Measurements from ENCODE around the gene RAET1L. TPM values are rescaled to one million over a fixed set of nuclear protein-coding genes. Genes with fewer than 3 reads are reported as not detected.
"Not testable (repeated sequence)": the region's sequence is repeated elsewhere in the genome, so short reads cannot be mapped to it uniquely, and the experiment has no call there.

Gene RAET1L
- total RNA-seq, 2 experiments from 2014 or later, result not detected

DNA sequence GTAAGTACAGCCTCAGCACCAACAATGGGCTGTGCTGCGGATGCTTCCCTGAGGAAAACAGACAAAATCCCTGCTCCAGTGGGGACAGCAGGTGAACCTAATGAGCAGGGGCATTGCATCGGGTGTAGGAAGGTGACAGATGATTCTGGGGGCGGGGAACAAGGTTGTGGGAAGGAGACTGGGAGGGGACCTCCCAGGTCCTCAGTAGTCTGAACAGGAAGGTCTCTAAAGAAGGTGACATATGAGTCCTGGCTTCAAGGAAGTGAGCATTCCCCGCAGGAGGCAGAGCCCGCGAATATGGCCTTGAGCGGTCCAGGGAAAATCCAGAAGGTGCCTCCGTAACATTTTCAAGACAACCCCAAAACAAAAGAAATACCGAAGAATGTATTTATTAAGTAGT lies 42.2 kb downstream of the RAET1L start:
- peaks cover 6% of the 10 kb centered on the region for H3K9me3 Mint-ChIP-seq
- peaks cover under 1% of the 10 kb centered on the region for H3K36me3 Mint-ChIP-seq
- H3K4me1 Mint-ChIP-seq (ENCODE audit: low read depth), result peaks cover 3% of the 10 kb centered on the region
- H3K27ac Mint-ChIP-seq, result no peak overlapping the region
- POLR2A ChIA-PET, result no interaction called here
- no peak for DNase-seq
- peaks cover 64% of the 10 kb centered on the region for H3K27me3 Mint-ChIP-seq
- H3K4me3 Mint-ChIP-seq, result no peak overlapping the region
- intact Hi-C loops (cut with micrococcal nuclease), result no loop called here
- CTCF ChIA-PET, result no interaction called here

DNA sequence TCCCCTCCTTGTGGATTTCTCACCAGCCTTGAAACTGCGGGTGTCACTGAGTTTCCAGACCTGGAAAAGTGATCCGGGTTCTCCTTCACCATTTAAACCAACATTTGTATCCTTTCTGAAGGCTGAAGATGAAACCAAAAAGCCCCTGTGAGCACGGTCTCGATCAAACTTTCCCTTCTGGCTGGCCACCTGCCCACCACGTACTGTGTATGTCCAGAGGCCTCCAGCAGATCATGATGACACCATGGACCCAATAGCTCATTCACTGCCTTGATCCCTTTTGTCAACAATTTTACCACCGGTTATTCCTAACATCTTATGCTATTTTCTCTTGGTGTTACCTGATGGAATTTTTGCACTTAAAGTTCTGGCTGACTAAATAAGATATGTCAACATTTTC lies 46.0 kb downstream of the RAET1L start:
- ChIA-PET POLR2A (no interaction called here), CTCF (no interaction called here)
- H3K4me1 Mint-ChIP-seq (ENCODE audit: low read depth), result peaks cover 5% of the 10 kb centered on the region
- intact Hi-C loops (cut with micrococcal nuclease), result no loop called here
- no peak overlapping the region for H3K27ac Mint-ChIP-seq
- H3K4me3 Mint-ChIP-seq, result no peak overlapping the region
- DNase-seq, result no peak
- H3K27me3 Mint-ChIP-seq, result peaks cover 49% of the 10 kb centered on the region
- no peaks in the 10 kb centered on the region for H3K9me3 Mint-ChIP-seq
- no peaks in the 10 kb centered on the region for H3K36me3 Mint-ChIP-seq

DNA sequence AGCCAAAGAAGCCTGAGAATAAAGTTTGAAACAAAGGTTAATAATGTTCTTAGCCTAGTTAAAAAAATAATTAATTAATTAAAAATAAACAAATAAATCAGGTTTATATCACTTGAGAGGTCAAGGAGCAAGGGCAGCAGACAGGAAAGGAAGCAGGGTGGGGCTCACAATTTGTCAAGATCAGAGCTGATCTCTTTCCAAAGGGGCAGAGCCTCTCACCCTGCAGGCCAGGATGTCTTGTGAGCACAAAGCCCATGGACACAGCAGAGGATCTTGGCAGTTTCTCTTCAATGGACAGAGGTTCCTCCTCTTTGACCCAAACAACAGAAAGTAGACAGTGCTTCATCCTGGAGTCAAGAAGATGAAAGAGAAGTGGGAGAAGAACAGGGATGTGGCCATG lies 46.7 kb downstream of the RAET1L start:
- no peak overlapping the region for H3K4me3 Mint-ChIP-seq
- ChIA-PET POLR2A (no interaction called here), CTCF (no interaction called here)
- intact Hi-C loops (cut with micrococcal nuclease), result no loop called here
- H3K27me3 Mint-ChIP-seq, result peaks cover 53% of the 10 kb centered on the region
- H3K36me3 Mint-ChIP-seq, result no peaks in the 10 kb centered on the region
- DNase-seq, result no peak
- no peak overlapping the region for H3K27ac Mint-ChIP-seq
- H3K4me1 Mint-ChIP-seq (ENCODE audit: low read depth), result peaks cover 5% of the 10 kb centered on the region
- no peaks in the 10 kb centered on the region for H3K9me3 Mint-ChIP-seq

DNA sequence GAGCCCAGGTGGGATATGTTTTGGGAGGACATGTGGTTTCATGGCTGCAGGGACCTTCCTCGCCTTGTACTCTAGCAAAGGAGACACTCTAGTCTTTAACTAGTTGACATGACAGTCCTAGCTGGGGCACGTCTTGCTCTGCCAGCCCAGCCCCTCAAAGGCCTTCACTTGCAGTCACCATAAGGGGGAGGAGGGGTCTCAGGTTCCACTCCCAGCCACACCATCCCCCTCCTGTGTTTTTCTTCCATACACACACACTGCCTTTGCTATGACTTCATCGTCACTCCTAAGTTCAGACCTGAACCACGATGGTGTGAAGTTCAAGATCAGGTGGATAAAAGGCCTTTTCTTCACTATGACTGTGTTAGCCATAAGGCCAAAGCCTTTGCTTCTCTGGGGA lies 48.1 kb downstream of the RAET1L start:
- Mint-ChIP-seq H3K4me3 (no peak overlapping the region), H3K9me3 (no peaks in the 10 kb centered on the region), H3K27ac (no peak overlapping the region), H3K4me1 (ENCODE audit: low read depth) (peaks cover 5% of the 10 kb centered on the region), H3K36me3 (no peaks in the 10 kb centered on the region), H3K27me3 (peaks cover 53% of the 10 kb centered on the region)
- DNase-seq, result no peak
- CTCF ChIA-PET, result no interaction called here
- POLR2A ChIA-PET, result no interaction called here
- intact Hi-C loops (cut with micrococcal nuclease), result no loop called here

DNA sequence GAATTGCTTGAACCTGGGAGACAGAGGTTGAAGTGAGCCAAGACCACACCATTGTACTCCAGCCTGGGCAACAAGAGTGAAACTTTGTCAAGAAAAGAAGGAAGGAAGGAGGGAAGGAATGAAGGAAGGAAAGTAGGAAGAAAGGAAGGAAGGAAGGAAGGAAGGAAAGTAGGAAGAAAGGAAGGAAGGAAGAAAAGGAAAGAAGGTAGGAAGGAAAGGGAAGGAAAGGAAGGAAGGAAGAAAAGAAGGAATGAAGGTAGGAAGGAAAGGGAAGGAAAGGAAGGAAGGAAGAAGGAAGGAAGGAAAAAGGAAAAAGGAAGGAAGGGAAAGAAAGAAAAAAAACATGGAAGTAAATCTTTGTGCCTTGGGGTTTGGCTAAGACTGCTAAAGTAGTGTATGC lies 49.9 kb downstream of the RAET1L start:
- CTCF ChIA-PET, result no interaction called here
- Mint-ChIP-seq H3K9me3 (no peaks in the 10 kb centered on the region), H3K27me3 (peaks cover 47% of the 10 kb centered on the region), H3K4me3 (no peak overlapping the region), H3K27ac (no peak overlapping the region), H3K4me1 (ENCODE audit: low read depth) (peaks cover 2% of the 10 kb centered on the region), H3K36me3 (no peaks in the 10 kb centered on the region)
- POLR2A ChIA-PET, result no interaction called here
- DNase-seq, result no peak
- intact Hi-C loops (cut with micrococcal nuclease), result no loop called here

DNA sequence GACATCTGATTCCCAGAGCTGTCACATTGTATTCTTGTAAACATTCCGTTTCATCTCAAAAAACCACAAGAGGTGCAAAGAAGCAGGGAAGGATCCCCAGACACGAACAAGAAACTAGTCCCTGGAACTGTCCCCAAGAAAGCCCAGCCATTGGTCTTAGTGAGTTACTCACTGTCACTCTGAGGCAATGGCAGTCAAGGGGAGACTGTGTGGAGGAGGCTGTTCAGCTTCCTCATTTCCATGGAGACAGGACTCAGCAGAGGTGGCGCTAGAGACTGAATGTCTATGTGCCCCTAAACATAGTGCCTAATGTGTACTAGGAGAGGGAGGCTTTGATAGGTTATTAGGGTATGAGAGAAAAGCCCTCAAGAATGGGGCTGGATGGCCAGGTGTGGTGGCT lies 50.5 kb downstream of the RAET1L start:
- H3K27ac Mint-ChIP-seq, result no peak overlapping the region
- no peaks in the 10 kb centered on the region for H3K9me3 Mint-ChIP-seq
- H3K4me1 Mint-ChIP-seq (ENCODE audit: low read depth), result peaks cover 2% of the 10 kb centered on the region
- peaks cover 52% of the 10 kb centered on the region for H3K27me3 Mint-ChIP-seq
- no peaks in the 10 kb centered on the region for H3K36me3 Mint-ChIP-seq
- no peak overlapping the region for H3K4me3 Mint-ChIP-seq
- intact Hi-C loops (cut with micrococcal nuclease), result no loop called here
- ChIA-PET POLR2A (no interaction called here), CTCF (no interaction called here)
- no peak for DNase-seq

DNA sequence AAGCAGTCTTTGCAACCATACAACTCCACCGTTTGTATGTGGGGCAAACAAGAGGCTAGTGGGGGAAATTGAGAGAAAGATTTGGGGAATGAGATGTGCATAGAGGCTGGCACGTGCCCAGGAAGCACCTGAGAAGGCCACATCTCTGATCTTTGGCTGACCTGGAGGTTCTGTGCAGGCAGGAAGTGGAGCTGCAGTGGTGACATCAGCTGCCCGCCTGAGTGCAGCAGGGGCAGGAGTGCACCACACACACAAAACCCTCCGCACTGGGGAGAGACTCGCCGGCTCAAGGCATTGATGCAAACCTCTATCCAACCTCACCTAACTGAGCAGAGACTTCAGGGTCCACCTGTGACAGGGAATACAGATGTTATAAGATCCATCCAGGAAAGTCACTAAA lies 50.9 kb downstream of the RAET1L start:
- H3K4me3 Mint-ChIP-seq; DNase-seq; H3K9me3 Mint-ChIP-seq; H3K36me3 Mint-ChIP-seq; CTCF ChIA-PET; H3K27ac Mint-ChIP-seq; POLR2A ChIA-PET; intact Hi-C loops (cut with micrococcal nuclease); H3K4me1 Mint-ChIP-seq (ENCODE audit: low read depth): not testable (repeated sequence)
- peaks cover 54% of the 10 kb centered on the region for H3K27me3 Mint-ChIP-seq

DNA sequence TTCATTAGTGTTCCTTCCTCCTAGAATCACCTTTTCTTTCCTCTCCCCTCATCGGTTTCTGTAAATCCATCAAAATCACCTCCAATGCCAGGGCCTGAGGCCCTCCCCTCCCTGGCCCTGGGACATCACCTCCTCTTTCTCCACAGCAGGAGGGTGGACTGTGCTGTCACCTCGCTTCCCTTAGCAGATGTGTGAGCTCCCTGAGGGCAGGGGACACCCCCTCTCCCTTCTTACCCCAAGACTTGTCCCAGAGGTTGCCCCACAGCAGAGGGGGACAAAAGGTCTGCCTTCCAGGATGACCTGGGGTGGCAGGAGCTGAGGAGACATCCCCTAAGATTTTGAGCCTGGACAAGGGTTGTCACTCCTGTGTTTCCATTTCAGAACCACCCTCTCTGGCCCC lies 55.7 kb downstream of the RAET1L start:
- CTCF ChIA-PET, result no interaction called here
- H3K9me3 Mint-ChIP-seq, result no peaks in the 10 kb centered on the region
- DNase-seq, result no peak
- peaks cover 58% of the 10 kb centered on the region for H3K27me3 Mint-ChIP-seq
- H3K4me3 Mint-ChIP-seq, result no peak overlapping the region
- intact Hi-C loops (cut with micrococcal nuclease), result no loop called here
- no peak overlapping the region for H3K27ac Mint-ChIP-seq
- peaks cover 6% of the 10 kb centered on the region for H3K4me1 Mint-ChIP-seq (ENCODE audit: low read depth)
- POLR2A ChIA-PET, result no interaction called here
- H3K36me3 Mint-ChIP-seq, result peaks cover 2% of the 10 kb centered on the region

DNA sequence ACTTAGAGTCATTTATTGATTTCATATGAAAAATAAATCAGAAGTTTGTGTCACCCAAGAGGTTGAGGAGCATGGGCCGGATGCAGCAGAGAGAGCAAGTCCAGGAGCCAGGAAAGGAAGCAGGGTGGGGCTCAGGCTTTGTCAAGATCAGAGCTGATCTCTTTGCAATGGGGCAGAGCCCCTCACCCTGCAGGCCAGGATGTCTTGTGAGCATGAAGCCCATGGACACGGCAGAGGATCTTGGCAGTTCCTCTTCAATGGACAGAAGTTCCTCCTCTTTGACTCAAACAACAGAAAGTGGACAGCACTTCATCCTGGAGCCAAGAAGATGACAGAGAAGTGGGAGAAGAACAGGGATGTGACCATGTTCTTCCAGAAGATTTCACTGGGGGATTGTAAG lies 56.4 kb downstream of the RAET1L start:
- H3K36me3 Mint-ChIP-seq; intact Hi-C loops (cut with micrococcal nuclease); DNase-seq; H3K9me3 Mint-ChIP-seq; H3K4me3 Mint-ChIP-seq; CTCF ChIA-PET; H3K27ac Mint-ChIP-seq; POLR2A ChIA-PET: not testable (repeated sequence)
- peaks cover 12% of the 10 kb centered on the region for H3K4me1 Mint-ChIP-seq (ENCODE audit: low read depth)
- H3K27me3 Mint-ChIP-seq, result peaks cover 58% of the 10 kb centered on the region

Other genes with a start within 250 kb of the RAET1L start
- 1 to 10 TPM; 6.7 to 7.2 TPM for gene LRP11, start 161.2 kb downstream of the RAET1L start, total RNA-seq
- not detected for gene RAET1E, start 127.4 kb downstream of the RAET1L start, total RNA-seq
- gene RAET1G, start 102.4 kb downstream of the RAET1L start, total RNA-seq, result not detected
- 1 to 10 TPM in 1 of 2 experiments, under 1 TPM in 1; 0.90 to 1.2 TPM for gene ULBP2, start 83.5 kb downstream of the RAET1L start, total RNA-seq
- 1 to 10 TPM; 1.8 to 2.2 TPM for gene ULBP1, start 61.6 kb downstream of the RAET1L start, total RNA-seq
- gene ULBP3, start 43.6 kb upstream of the RAET1L start, total RNA-seq, result under 1 TPM in 1 of 2 experiments, not detected in 1; 0.61 TPM
- gene PPP1R14C, start 117.5 kb upstream of the RAET1L start, total RNA-seq, result under 1 TPM; 0.21 to 0.36 TPM